ENCODE data around the gene THNSL1. TPM values are rescaled to one million over a fixed set of nuclear protein-coding genes. Genes with fewer than 3 reads are reported as not detected.
A peak's percentile ranks its signal among the peaks of the same experiment; 100 is the strongest.

The THNSL1 gene
- total RNA-seq, 1 donor: 2.9 TPM

DNA sequence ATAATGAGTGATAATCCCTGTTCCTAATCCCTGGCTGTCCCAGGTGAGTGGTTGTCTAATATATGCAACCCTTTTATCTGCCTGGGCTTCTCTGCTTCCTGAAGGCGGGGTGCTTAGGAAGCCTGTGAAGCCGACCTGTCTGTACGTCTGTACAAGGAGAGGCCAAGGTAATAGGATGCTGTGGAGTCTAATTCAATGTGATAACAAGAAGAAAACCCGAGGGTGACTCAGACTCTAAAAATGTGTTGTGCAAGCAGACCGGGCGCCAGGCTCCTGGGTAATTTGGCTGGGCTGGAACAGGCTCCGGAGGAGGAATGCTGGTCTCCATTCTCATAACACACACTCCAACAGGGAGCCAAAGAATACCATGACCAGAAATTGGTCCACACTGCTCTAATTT lies 43.6 kb downstream of the THNSL1 start:
- Histone ChIP-seq H3K36me3 (ENCODE audit: insufficient read depth, low read length) (no peaks in the 10 kb centered on the region), H3K27me3 (ENCODE audit: insufficient read depth, low read length) (no peaks in the 10 kb centered on the region), H3K4me2 (ENCODE audit: insufficient read depth, low read length) (peak overlapping the region; percentile 24), H3K9me3 (ENCODE audit: low read depth, low read length) (no peaks in the 10 kb centered on the region), H3K4me3 (ENCODE audit: insufficient read depth, low read length) (no peak overlapping the region), H3K79me2 (ENCODE audit: insufficient read depth, low read length) (no peaks in the 10 kb centered on the region), H3K27ac (ENCODE audit: low read depth, low read length) (peak overlapping the region; percentile 20), H2AFZ (ENCODE audit: low read length) (no peak overlapping the region), H4K20me1 (ENCODE audit: insufficient read depth, low read length) (no peaks in the 10 kb centered on the region), H3K4me1 (ENCODE audit: insufficient read depth, low read length) (peaks cover 32% of the 10 kb centered on the region)
- TF ChIP-seq, protein P1, sequence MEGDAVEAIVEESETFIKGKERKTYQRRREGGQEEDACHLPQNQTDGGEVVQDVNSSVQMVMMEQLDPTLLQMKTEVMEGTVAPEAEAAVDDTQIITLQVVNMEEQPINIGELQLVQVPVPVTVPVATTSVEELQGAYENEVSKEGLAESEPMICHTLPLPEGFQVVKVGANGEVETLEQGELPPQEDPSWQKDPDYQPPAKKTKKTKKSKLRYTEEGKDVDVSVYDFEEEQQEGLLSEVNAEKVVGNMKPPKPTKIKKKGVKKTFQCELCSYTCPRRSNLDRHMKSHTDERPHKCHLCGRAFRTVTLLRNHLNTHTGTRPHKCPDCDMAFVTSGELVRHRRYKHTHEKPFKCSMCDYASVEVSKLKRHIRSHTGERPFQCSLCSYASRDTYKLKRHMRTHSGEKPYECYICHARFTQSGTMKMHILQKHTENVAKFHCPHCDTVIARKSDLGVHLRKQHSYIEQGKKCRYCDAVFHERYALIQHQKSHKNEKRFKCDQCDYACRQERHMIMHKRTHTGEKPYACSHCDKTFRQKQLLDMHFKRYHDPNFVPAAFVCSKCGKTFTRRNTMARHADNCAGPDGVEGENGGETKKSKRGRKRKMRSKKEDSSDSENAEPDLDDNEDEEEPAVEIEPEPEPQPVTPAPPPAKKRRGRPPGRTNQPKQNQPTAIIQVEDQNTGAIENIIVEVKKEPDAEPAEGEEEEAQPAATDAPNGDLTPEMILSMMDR (IDR thresholded peaks at IDR 0.05; ENCODE audit: extremely low read depth, low read depth, low read length): no peak
- DNase-seq (ENCODE audit: insufficient read length, low spot score, missing footprints): peak; percentile 87

DNA sequence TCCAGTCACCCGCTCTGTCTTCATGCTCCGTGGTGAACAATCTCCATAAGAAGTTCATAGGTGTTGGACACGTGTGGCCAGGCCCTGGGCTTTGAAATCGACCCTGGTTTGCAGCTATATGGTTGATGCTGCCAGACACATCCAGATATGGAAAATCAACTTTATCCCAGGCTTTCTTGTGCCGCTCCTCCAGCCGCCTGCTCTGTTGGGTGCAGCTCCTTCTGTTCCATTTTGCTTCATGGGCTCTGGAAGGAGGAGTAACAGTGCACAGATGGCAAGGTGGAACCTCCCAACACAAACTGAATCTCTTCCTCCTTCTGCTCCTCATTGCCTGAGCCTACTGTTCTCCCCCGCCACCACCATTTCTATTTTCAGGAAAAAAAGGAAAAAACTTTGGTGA lies 44.7 kb downstream of the THNSL1 start:
- TF ChIP-seq, protein P1 (IDR thresholded peaks at IDR 0.05; ENCODE audit: extremely low read depth, low read depth, low read length): no peak
- Histone ChIP-seq H3K36me3 (ENCODE audit: insufficient read depth, low read length) (no peaks in the 10 kb centered on the region), H2AFZ (ENCODE audit: low read length) (peak overlapping the region; percentile 58), H3K27ac (ENCODE audit: low read depth, low read length) (peak overlapping the region; percentile 40), H4K20me1 (ENCODE audit: insufficient read depth, low read length) (no peaks in the 10 kb centered on the region), H3K4me2 (ENCODE audit: insufficient read depth, low read length) (peak overlapping the region; percentile 60), H3K79me2 (ENCODE audit: insufficient read depth, low read length) (no peaks in the 10 kb centered on the region), H3K9me3 (ENCODE audit: low read depth, low read length) (no peaks in the 10 kb centered on the region), H3K4me1 (ENCODE audit: insufficient read depth, low read length) (peaks cover 32% of the 10 kb centered on the region), H3K4me3 (ENCODE audit: insufficient read depth, low read length) (no peak overlapping the region), H3K27me3 (ENCODE audit: insufficient read depth, low read length) (no peaks in the 10 kb centered on the region)
- no peak for DNase-seq (ENCODE audit: insufficient read length, low spot score, missing footprints)

DNA sequence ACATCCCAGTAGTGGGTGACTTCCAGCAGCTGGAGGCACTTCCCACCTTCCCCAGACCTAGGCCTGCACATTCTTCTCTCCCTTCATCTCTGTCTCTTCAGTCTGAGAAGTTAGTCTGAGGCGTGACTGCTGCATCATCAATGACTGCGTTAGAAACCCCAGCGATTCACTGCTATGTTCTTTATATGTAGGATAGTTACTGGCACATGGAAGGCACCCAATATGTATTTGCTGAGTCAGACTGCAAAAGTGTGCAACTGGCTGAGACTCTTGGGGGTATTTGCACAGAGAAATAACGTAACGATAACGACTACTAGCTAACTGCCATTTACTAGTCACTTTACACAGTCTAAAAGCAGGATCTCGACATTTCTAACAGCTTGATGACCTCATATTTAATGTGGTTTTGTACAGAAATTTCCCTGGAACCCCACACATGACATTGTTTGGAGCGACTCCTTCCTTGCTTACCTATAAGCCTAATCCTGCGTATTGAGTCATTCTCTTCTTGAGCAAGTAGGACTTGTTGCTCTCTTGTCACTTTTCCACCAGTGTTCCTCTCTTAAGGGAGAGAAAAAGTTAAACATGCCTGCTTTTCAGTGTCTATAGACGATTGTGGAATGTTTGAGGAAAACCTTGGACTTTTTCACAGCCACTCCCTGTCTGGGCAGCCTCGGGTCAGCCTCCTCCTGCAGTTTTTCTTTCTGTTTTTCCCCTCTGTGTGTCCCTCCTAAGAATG lies 45.5 kb downstream of the THNSL1 start:
- H3K4me2 ChIP-seq (ENCODE audit: insufficient read depth, low read length): peak overlapping the region; percentile 60
- no peaks in the 10 kb centered on the region for H4K20me1 ChIP-seq (ENCODE audit: insufficient read depth, low read length)
- no peaks in the 10 kb centered on the region for H3K79me2 ChIP-seq (ENCODE audit: insufficient read depth, low read length)
- H3K4me1 ChIP-seq (ENCODE audit: insufficient read depth, low read length): peaks cover 32% of the 10 kb centered on the region
- peak overlapping the region; percentile 41 for H3K4me3 ChIP-seq (ENCODE audit: insufficient read depth, low read length)
- H3K27me3 ChIP-seq (ENCODE audit: insufficient read depth, low read length): no peaks in the 10 kb centered on the region
- H2AFZ ChIP-seq (ENCODE audit: low read length): peak overlapping the region; percentile 58
- no peaks in the 10 kb centered on the region for H3K36me3 ChIP-seq (ENCODE audit: insufficient read depth, low read length)
- peak overlapping the region; percentile 50 for H3K27ac ChIP-seq (ENCODE audit: low read depth, low read length)
- TF ChIP-seq, protein P1 (IDR thresholded peaks at IDR 0.05; ENCODE audit: extremely low read depth, low read depth, low read length): no peak
- no peak for DNase-seq (ENCODE audit: insufficient read length, low spot score, missing footprints)
- no peaks in the 10 kb centered on the region for H3K9me3 ChIP-seq (ENCODE audit: low read depth, low read length)

DNA sequence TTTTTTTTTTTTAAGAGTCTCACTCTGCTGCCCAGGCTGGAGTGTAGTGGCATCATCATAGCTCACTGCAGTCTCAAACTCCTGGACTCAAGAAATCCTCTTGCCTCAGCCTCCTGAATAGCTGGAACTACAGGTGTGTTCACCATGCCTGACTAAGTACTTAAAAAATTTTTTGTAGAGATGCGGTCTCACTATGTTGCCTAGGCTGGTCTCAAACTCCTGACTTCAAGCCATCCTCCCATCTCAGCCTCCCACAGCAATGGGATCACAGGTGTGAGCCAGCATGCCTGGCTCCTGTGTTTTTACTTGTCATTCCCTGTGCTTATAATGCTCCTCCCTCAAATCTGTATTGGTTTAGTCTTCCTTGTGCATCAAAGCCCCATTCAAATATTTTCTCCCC lies 46.7 kb downstream of the THNSL1 start:
- Histone ChIP-seq H3K4me1 (ENCODE audit: insufficient read depth, low read length) (peaks cover 37% of the 10 kb centered on the region), H3K4me3 (ENCODE audit: insufficient read depth, low read length) (no peak overlapping the region), H3K27ac (ENCODE audit: low read depth, low read length) (no peak overlapping the region), H3K9me3 (ENCODE audit: low read depth, low read length) (no peaks in the 10 kb centered on the region), H3K4me2 (ENCODE audit: insufficient read depth, low read length) (no peak overlapping the region), H3K36me3 (ENCODE audit: insufficient read depth, low read length) (no peaks in the 10 kb centered on the region), H3K79me2 (ENCODE audit: insufficient read depth, low read length) (no peaks in the 10 kb centered on the region), H3K27me3 (ENCODE audit: insufficient read depth, low read length) (no peaks in the 10 kb centered on the region), H2AFZ (ENCODE audit: low read length) (no peak overlapping the region), H4K20me1 (ENCODE audit: insufficient read depth, low read length) (no peaks in the 10 kb centered on the region)
- TF ChIP-seq, protein P1 (IDR thresholded peaks at IDR 0.05; ENCODE audit: extremely low read depth, low read depth, low read length): no peak
- no peak for DNase-seq (ENCODE audit: insufficient read length, low spot score, missing footprints)
